Measurements from ENCODE around the gene HEXB. TPM values are rescaled to one million over a fixed set of nuclear protein-coding genes. Genes with fewer than 3 reads are reported as not detected.
"Not testable (repeated sequence)": the region's sequence is repeated elsewhere in the genome, so short reads cannot be mapped to it uniquely, and the experiment has no call there.

The HEXB gene
- total RNA-seq, 1 experiment from 2014 or later, result 809 TPM

- DNase-seq (ENCODE audit: low read depth, low spot score), result no peak
- in situ Hi-C loops (cut with HindIII; ENCODE audit: low pct_unique_long_range_greater_than_20kb, low sequenced_read_pairs), result no loop called here
These were observed 31.0 kb upstream of the HEXB start for GRCh38 chr5:74653991-74654390.

GRCh38 chr5:74655206-74655605, 29.8 kb upstream of the HEXB start:
- in situ Hi-C loops (cut with HindIII; ENCODE audit: low pct_unique_long_range_greater_than_20kb, low sequenced_read_pairs), result no loop called here
- no peak for DNase-seq (ENCODE audit: low read depth, low spot score)

DNA sequence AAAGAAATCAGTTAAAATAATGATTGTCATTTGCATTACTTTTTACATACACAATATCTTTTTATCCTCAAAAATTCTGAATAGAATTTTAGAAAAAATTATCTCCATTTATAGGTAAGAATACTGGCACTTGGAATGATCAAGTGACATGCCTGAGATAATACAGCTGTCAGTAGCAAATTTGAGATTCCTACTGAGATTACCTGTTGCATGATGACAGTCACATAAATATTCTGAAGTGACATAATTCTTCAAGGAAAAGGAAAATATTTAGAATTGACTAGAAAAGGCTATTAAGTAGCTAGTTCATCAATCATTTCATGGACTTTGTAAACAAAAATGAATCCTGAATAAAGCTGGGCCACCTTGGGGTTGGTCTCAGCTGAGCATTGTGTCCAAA, 29.3 kb upstream of the HEXB start:
- no peak for DNase-seq (ENCODE audit: low read depth, low spot score)
- in situ Hi-C loops (cut with HindIII; ENCODE audit: low pct_unique_long_range_greater_than_20kb, low sequenced_read_pairs), result no loop called here

DNA sequence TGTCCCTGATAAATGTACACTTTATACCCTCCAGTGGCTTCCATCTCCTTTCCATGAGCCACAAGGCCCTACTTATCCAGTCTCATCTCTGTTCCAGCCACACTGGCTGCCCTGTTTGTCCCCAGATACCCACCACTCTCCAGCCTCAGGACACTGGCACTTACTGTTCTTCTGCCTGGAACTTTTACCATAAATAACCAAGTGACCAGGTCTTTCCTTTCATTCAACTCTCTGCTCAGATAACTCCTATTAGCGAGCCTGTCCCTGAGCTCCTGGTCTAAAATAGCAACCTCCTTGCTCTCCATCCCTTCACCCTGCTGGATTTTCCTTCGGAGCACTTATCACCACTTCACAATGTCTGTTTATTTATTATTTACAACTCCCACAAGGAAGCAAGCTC, 27.9 kb upstream of the HEXB start:
- in situ Hi-C loops (cut with HindIII; ENCODE audit: low pct_unique_long_range_greater_than_20kb, low sequenced_read_pairs), result no loop called here
- no peak for DNase-seq (ENCODE audit: low read depth, low spot score)

DNA sequence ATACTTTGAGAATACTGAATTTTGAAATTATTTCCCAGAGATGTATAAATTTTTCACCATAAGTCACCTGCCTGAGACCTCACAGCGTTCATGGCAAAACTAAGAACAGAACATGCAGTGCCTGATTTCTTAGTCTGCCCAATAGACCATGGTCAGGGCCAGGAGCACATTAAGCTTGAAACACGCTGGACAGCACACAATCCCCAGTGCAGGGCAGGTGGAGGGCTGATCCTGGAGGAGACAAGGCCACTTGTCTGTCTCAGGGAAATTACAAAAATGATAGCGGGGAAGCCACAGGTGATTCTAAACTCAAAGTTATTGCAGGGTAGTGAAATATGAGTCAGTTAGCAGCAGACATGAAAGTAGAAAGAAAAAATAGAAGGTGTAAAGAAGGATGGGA, 25.9 kb upstream of the HEXB start:
- in situ Hi-C loops (cut with HindIII; ENCODE audit: low pct_unique_long_range_greater_than_20kb, low sequenced_read_pairs), result no loop called here
- no peak for DNase-seq (ENCODE audit: low read depth, low spot score)

GRCh38 chr5:74660140-74660539, 24.9 kb upstream of the HEXB start:
- no peak for DNase-seq (ENCODE audit: low read depth, low spot score)
- in situ Hi-C loops (cut with HindIII; ENCODE audit: low pct_unique_long_range_greater_than_20kb, low sequenced_read_pairs), result no loop called here

- in situ Hi-C loops (cut with HindIII; ENCODE audit: low pct_unique_long_range_greater_than_20kb, low sequenced_read_pairs), result no loop called here
- no peak for DNase-seq (ENCODE audit: low read depth, low spot score)
These were observed 24.2 kb upstream of the HEXB start for GRCh38 chr5:74660873-74661272.

DNA sequence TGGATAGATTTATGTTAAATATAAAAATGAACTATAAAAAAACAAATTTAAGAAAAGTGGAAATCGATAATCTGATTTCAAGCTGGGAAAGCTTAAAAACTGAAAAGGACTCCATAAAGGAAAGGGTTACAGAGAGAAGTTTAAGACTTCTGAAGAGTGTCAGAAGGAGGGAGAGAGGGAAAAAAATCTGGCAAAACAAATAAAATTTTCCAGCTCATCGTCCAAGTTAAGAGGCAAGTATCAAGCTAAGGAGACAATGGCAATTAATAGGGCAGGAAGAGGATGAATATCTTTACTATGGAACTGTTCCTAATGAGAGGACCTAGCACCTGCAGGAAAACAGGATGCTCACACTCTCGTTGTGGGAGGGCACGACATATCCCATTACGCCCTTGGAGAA, 20.5 kb upstream of the HEXB start:
- in situ Hi-C loops (cut with HindIII; ENCODE audit: low pct_unique_long_range_greater_than_20kb, low sequenced_read_pairs), result no loop called here
- no peak for DNase-seq (ENCODE audit: low read depth, low spot score)

GRCh38 chr5:74665273-74665672, 19.8 kb upstream of the HEXB start:
- in situ Hi-C loops (cut with HindIII; ENCODE audit: low pct_unique_long_range_greater_than_20kb, low sequenced_read_pairs), result no loop called here
- DNase-seq (ENCODE audit: low read depth, low spot score), result no peak

DNA sequence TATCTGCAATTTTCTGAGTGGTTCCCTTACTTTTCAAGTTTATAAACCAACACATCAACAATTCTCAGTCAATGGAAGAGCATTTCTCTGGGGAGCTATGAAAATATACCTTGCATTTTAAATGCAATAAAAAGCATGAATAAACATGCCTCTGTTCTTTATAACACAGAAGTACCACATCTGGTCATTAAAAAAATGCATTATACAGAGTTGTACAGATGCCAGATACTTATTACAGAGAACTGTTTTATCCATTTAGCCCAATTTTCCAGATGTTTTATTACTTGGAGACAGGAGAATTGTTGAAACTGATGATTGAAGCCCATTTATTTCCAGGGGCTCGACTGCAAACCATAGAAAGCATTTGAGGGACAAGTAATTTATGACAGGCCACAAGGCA, 19.2 kb upstream of the HEXB start:
- in situ Hi-C loops (cut with HindIII; ENCODE audit: low pct_unique_long_range_greater_than_20kb, low sequenced_read_pairs), result no loop called here
- no peak for DNase-seq (ENCODE audit: low read depth, low spot score)

GRCh38 chr5:74667396-74667795, 17.6 kb upstream of the HEXB start:
- in situ Hi-C loops (cut with HindIII; ENCODE audit: low pct_unique_long_range_greater_than_20kb, low sequenced_read_pairs), result no loop called here

GRCh38 chr5:74669821-74670220, 15.2 kb upstream of the HEXB start:
- in situ Hi-C loops (cut with HindIII; ENCODE audit: low pct_unique_long_range_greater_than_20kb, low sequenced_read_pairs), result no loop called here
- DNase-seq (ENCODE audit: low read depth, low spot score), result no peak

More at GRCh38 chr5:74667396-74667795, 17.6 kb upstream of the HEXB start:
- DNase-seq (ENCODE audit: low read depth, low spot score), result no peak

DNA sequence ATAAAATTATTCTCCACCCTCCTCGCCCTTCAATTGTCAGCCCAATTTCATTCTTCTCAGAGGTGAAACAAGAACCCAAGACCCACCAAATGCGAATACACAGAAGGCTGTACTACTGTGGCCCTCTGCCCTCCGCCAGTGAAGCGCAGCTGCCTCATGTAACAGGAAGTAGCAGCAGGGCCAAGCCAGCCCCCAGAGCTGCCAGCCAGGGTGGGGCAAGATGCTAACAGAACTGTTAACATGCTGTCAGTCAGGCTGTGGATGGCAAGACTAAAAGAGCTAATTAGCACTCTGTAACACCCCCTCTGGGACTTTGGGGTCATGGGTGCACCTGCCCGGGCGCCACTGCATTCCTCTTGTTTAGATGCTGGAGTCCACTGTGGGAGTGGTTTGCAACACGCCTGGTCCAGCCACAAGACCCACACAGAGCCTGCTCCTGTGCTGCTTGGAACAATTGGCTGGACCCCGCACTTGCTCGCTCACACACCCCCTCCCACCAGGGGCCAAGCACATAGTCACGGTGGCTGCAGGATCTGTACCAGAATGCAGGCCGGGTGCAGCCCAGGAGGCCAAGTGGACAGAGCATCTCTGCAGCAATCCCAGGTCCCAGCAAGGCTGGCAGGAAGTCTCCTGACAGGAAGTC, 14.5 kb upstream of the HEXB start:
- DNase-seq (ENCODE audit: low read depth, low spot score), result no peak
- in situ Hi-C loops (cut with HindIII; ENCODE audit: low pct_unique_long_range_greater_than_20kb, low sequenced_read_pairs), result no loop called here

DNA sequence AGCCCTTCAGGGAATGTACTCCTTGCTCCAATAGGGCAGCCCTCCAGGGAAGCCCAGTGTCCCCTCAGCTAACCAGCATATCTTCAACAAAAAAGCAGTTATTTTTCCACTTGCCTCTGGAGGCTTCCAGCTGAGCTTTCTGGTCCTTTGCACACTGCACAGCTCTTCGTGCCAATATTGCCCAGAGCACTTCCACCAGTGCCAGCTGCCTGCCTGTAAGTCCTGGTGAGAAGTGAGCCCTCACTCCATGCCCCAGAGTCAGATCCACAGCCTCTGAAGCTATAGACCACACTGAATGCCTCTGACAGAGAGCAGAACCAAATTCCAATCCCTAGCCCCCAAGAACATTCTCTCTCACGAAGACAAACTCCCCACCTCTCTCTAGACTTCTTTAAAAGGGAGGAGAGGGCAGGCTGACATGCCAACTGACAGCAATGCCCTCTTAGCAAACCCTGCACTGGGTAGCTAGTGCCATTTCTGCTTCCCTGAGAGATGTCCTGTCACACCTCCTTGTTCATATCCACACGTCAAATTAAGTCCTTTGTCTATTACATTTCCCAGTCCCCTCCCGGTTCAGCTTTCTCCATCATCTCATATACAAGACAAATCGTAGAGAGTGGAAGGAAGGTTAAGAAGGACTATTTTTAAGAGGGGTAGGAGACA, 12.7 kb upstream of the HEXB start:
- DNase-seq (ENCODE audit: low read depth, low spot score), result no peak
- in situ Hi-C loops (cut with HindIII; ENCODE audit: low pct_unique_long_range_greater_than_20kb, low sequenced_read_pairs), result no loop called here

DNA sequence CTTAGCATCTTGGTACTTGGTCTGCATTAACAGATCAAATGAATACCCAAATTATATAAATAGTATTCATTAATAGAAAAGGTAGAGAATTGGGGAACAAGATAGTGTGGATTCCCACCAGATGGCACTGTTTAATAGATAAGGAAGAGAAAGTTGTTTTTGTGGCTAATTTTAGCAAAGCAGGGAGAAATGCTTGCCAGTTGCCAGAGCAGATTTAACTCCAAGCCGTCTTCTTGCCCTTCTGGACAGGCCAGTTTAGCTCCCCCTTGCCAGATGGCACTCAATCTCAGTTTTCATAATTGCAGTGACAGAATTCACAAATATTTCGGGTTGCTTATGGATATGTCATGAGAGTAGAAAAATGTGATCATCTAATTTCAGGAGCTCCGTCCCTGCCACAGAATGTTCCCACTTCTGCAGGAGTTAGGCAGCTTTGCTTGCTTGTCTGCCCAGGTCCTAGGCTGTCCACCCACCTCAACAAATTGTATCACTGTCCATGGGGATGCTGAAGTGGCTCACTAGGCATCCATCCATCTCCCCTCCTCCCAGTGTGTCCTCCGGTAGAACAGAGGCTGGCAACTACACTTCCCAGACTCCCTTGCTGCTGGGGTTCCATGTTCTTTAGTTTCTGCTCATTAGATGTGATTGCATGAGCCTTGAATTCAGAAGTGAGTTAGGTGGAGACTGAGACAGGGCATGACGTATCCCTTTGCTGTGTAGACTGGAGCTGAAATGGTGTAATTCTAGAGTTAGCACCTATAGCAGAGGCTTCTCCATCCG, 11.8 kb upstream of the HEXB start:
- in situ Hi-C loops (cut with HindIII; ENCODE audit: low pct_unique_long_range_greater_than_20kb, low sequenced_read_pairs), result no loop called here

DNA sequence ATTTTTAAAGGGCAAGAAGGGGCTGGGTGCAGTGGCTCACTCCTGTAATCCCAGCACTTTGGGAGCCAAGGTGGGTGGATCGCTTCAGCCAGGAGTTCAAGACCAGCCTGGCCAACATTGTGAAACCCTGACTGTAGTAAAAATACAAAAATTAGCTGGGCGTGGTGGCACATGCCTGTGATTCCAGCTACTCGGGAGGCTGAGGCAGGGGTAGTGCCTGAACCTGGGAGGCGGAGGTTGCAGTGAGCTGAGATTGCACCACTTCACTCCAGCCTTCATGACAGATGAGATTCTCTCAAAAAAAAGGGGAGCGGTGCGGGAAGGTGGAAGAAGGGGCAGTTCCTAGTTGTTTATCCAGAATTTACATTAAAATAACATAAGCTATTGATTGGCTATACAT, 8.6 kb upstream of the HEXB start:
- in situ Hi-C loops (cut with HindIII; ENCODE audit: low pct_unique_long_range_greater_than_20kb, low sequenced_read_pairs); DNase-seq (ENCODE audit: low read depth, low spot score): not testable (repeated sequence)

More for the DNA sequence above, 11.8 kb upstream of the HEXB start:
- DNase-seq (ENCODE audit: low read depth, low spot score), result peak; percentile 60

- in situ Hi-C loops (cut with HindIII; ENCODE audit: low pct_unique_long_range_greater_than_20kb, low sequenced_read_pairs); DNase-seq (ENCODE audit: low read depth, low spot score): not testable (repeated sequence)
These were observed 6.9 kb upstream of the HEXB start for GRCh38 chr5:74678123-74678522.

GRCh38 chr5:74679300-74679699, 5.7 kb upstream of the HEXB start:
- in situ Hi-C loops (cut with HindIII; ENCODE audit: low pct_unique_long_range_greater_than_20kb, low sequenced_read_pairs); DNase-seq (ENCODE audit: low read depth, low spot score): not testable (repeated sequence)

DNA sequence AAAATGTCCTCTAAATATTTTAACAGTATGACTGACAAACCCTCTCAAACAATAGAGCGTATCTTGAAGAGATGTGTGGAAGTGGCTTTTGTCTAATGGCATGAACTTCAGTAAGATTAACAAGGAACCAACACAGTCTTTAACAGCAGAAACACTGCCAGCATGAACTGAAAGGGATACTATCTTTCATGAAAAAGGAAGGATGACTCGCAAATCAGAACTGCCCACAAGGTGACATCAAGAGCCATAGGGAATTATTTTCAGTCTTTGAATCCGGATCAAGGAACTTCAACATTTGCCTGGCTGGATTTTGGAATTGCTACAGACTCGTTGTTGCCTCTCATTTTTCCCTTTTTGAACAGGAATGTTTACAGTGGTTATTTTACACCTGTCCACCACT, 5.1 kb upstream of the HEXB start:
- DNase-seq (ENCODE audit: low read depth, low spot score), result no peak
- in situ Hi-C loops (cut with HindIII; ENCODE audit: low pct_unique_long_range_greater_than_20kb, low sequenced_read_pairs), result no loop called here

Measured in SK-MEL-5 (cell line).